HG03175 (cell line): ENCODE results near the gene PLEKHJ1.
"Not testable (repeated sequence)": the region's sequence is repeated elsewhere in the genome, so short reads cannot be mapped to it uniquely, and the experiment has no call there.

Experiments used
- ATAC-seq: cut with Tn5 transposase; IDR thresholded peaks from one replicate; pipeline ENCODE4 v1.9.1; 2021; ENCODE audit warnings: mild to moderate bottlenecking, moderate library complexity; ENCODE audit not compliant: unreplicated experiment

Gene PLEKHJ1

GRCh38 chr19:2236314-2237050 is at the start of gene PLEKHJ1, which contains the start of gene SF3A2:
TSS of gene PLEKHJ1 (minus strand) at chr19:2236329. CDS start at chr19:2236248, 81 bp downstream.
TSS of gene SF3A2 (plus strand) at chr19:2236824. CDS start at chr19:2243419, 6,595 bp downstream.
- ATAC-seq: peak; percentile 79

- no peak for ATAC-seq
Measured at GRCh38 chr19:2283835-2284507, 47.8 kb upstream of the PLEKHJ1 start.

GRCh38 chr19:2282862-2283237 is 46.7 kb upstream of the PLEKHJ1 start:
- no peak for ATAC-seq

- no peak for ATAC-seq
Measured at GRCh38 chr19:2282062-2282861, 46.1 kb upstream of the PLEKHJ1 start, which contains the start of gene PEAK3. TSS of gene PEAK3 (minus strand) at chr19:2282175. CDS start at chr19:2280931, 1,244 bp downstream.

- not testable (repeated sequence) for ATAC-seq
Measured at GRCh38 chr19:2281265-2282061, 45.3 kb upstream of the PLEKHJ1 start.

- no peak for ATAC-seq
Measured at GRCh38 chr19:2280633-2281264, 44.6 kb upstream of the PLEKHJ1 start.

GRCh38 chr19:2278459-2279158 is 42.5 kb upstream of the PLEKHJ1 start:
- no peak for ATAC-seq

GRCh38 chr19:2277138-2277537 is 41.0 kb upstream of the PLEKHJ1 start:
- ATAC-seq: no peak

- no peak for ATAC-seq
Measured at GRCh38 chr19:2276429-2276986, 40.4 kb upstream of the PLEKHJ1 start.

GRCh38 chr19:2275588-2276428 is 39.7 kb upstream of the PLEKHJ1 start:
- no peak for ATAC-seq

GRCh38 chr19:2274931-2275535 is 38.9 kb upstream of the PLEKHJ1 start:
- no peak for ATAC-seq

GRCh38 chr19:2274185-2274711 is 38.1 kb upstream of the PLEKHJ1 start:
- no peak for ATAC-seq

GRCh38 chr19:2273356-2274184 is 37.4 kb upstream of the PLEKHJ1 start:
- no peak for ATAC-seq

- ATAC-seq: no peak
Measured at GRCh38 chr19:2271234-2272103, 35.3 kb upstream of the PLEKHJ1 start.

- ATAC-seq: no peak
Measured at GRCh38 chr19:2270423-2271233, 34.5 kb upstream of the PLEKHJ1 start.
